Calu3 (cell line): ENCODE results near the gene GPC2. TPM values are rescaled to one million over a fixed set of nuclear protein-coding genes. Genes with fewer than 3 reads are reported as not detected.

Experiments
- BruUV-seq: library from RNA; stranded (reverse); fragments of 400-500 nt; replicated peaks from 2 replicates; lab custom pipeline; 2021; lab: Mats Ljungman, UMichigan
- CTCF ChIA-PET: fragments of 300-600 bp; sonication (Branson Sonifier 250); formaldehyde crosslinking; loops from one replicate; lab custom pipeline; 2022; ENCODE audit warnings: antibody characterized with exemption; lab: Charles Lee
- DNase-seq: peaks from one replicate; pipeline ENCODE4 v3.0.0; 2022
- H3K27ac Mint-ChIP-seq: one replicate; pipeline ENCODE4 v1.8.0; 2022; ENCODE audit warnings: mixed read lengths; ENCODE audit not compliant: unreplicated experiment
- H3K27me3 Mint-ChIP-seq: one replicate; pipeline ENCODE4 v1.8.0; 2022; ENCODE audit warnings: mixed read lengths; ENCODE audit not compliant: unreplicated experiment
- H3K36me3 Mint-ChIP-seq: one replicate; pipeline ENCODE4 v1.8.0; 2022; ENCODE audit warnings: mild to moderate bottlenecking, moderate library complexity, mixed read lengths; ENCODE audit not compliant: insufficient read depth, unreplicated experiment
- H3K4me1 Mint-ChIP-seq: one replicate; pipeline ENCODE4 v1.8.0; 2022; ENCODE audit warnings: mild to moderate bottlenecking, low read depth, mixed read lengths; ENCODE audit not compliant: unreplicated experiment
- H3K4me3 Mint-ChIP-seq: one replicate; pipeline ENCODE4 v1.8.0; 2022; ENCODE audit warnings: mild to moderate bottlenecking, low read depth, moderate library complexity, mixed read lengths; ENCODE audit not compliant: unreplicated experiment
- H3K9me3 Mint-ChIP-seq: one replicate; pipeline ENCODE4 v1.8.0; 2022; ENCODE audit warnings: low read depth, mixed read lengths; ENCODE audit not compliant: unreplicated experiment
- CTCF ChIP-seq: fragments of 200-600 bp; IDR thresholded peaks from one replicate; pipeline ENCODE4 v1.8.0; 2022; ENCODE audit warnings: antibody characterized with exemption; ENCODE audit not compliant: unreplicated experiment
- intact Hi-C: fragments of 100-400 bp; cut with micrococcal nuclease; formaldehyde crosslinking; loops from one replicate; pipeline ENCODE4 v1.10.0; 2022; ENCODE audit not compliant: unreplicated experiment
- total RNA-seq: library from RNA; stranded (reverse); gene quantifications from 2 replicates; pipeline ENCODE4 v1.2.3, GENCODE V29; 2022

GPC2 gene
- total RNA-seq, 1 experiment from 2014 or later = 3.2 TPM

DNA sequence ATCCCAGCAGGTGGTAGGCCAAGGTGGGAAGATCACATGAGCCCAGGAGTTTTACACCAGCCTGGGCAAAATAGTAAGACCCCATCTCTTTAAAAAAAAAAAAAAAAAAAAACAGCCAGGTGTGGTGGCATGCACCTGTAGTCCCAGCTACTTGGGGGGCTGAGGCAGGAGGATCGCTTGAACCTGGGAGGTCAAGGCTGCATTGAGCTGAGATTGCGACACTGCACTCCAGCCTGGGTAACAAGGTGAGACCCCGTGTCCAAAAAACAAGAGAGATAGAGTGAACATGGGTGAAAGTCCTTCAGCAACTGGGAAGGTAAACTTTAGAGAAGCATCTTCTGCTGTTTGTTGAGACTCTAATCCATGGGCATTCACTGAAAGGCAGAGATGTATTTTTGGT is 34.7 kb downstream of the GPC2 start:
- intact Hi-C loops = no loop called here
- Mint-ChIP-seq H3K4me1 (peaks cover 7% of the 10 kb centered on the region), H3K27ac (no peak overlapping the region), H3K4me3 (no peak overlapping the region), H3K27me3 (no peaks in the 10 kb centered on the region), H3K36me3 (peaks cover under 1% of the 10 kb centered on the region), H3K9me3 (no peaks in the 10 kb centered on the region)
- no peak for TF ChIP-seq CTCF
- BruUV-seq = no TSS peak
- CTCF ChIA-PET = interaction anchor here (0.7 kb wide), 1 partner anchor 29 kb away, joined by 3 read pairs; no protein-coding TSS in a partner anchor
- DNase-seq = no peak

DNA sequence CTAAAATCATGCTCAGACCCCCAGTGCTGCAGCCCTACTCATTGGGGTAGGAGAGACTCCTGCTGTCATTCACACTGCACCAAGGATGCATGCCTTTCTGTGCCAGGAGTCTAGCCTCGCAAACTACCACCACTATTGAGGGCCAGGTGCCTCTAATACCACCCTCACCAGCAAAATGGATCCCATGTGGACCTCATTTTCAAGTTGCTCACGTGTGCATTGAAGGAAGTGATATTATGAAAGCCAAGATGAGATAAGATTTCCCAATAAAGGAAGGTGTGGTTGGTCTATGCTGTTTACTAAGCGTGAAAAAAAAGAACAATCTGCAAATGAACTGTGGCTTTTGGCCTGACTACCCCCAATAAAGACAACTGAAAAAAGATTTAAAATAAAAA is 35.6 kb downstream of the GPC2 start:
- no peak for DNase-seq
- Mint-ChIP-seq H3K9me3 (no peaks in the 10 kb centered on the region), H3K36me3 (no peaks in the 10 kb centered on the region), H3K27ac (no peak overlapping the region), H3K4me1 (peaks cover 7% of the 10 kb centered on the region), H3K4me3 (no peak overlapping the region), H3K27me3 (no peaks in the 10 kb centered on the region)
- BruUV-seq = no TSS peak
- CTCF ChIA-PET = interaction anchor here (0.5 kb wide), 1 partner anchor 41 kb away, joined by 3 read pairs; no protein-coding TSS in a partner anchor
- TF ChIP-seq CTCF = no peak
- intact Hi-C loops = no loop called here

DNA sequence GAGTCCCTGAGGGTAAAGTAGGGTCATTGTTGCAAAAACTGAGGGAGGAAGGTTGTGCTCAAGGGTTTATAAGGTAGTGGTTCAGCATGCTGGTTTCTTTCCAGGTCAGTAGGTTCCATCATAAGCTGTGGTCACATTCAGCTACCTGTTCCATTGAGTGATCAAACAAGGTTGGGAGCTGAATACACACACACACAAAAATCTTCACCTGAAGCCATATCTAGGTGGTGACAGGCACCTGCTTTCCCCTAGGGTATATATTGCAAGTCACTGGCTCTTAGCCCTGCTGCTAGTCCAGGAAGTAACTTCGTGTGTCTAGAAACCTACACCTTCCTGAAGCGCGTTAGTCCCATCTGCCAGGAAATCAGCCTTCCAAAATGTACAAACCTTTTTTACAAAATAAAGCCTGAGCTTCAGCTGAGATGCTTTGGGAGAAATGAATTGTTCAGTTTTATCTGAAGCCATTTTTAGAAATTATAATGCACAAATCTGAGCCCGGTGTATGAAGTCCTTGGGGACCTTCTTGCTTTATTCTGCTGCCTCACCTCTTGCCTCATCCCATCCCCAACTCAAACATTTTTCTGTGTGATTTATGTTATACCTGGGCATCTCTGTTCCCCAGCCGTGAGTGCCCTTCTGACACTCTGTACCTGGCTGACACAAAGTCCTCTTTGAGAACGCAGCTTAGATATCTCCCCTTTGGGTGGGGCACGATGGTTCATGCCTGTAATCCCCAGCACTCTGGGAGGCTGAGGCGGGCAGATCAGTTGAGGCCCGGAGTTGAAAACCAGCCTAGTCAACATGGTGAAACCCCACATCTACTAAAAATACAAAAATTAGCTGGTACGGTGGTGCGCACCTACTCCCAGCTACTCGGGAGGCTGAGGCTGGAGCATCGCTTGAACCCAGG is 39.1 kb downstream of the GPC2 start:
- Mint-ChIP-seq H3K4me3 (no peak overlapping the region), H3K27me3 (no peaks in the 10 kb centered on the region), H3K27ac (no peak overlapping the region), H3K4me1 (peaks cover 7% of the 10 kb centered on the region), H3K9me3 (no peaks in the 10 kb centered on the region), H3K36me3 (no peaks in the 10 kb centered on the region)
- CTCF ChIA-PET = interaction anchor here (0.6 kb wide), 1 partner anchor 628 kb away, joined by 4 read pairs; no protein-coding TSS in a partner anchor
- DNase-seq = no peak
- intact Hi-C loops = no loop called here
- TF ChIP-seq CTCF = no peak
- no TSS peak for BruUV-seq

GRCh38 chr7:100132697-100133151 is 44.5 kb downstream of the GPC2 start:
- BruUV-seq = no TSS peak
- no peaks in the 10 kb centered on the region for H3K27me3 Mint-ChIP-seq
- intact Hi-C loops = loop anchor here (5.0 kb wide), 1 partner anchor 80 kb away; no protein-coding TSS in a partner anchor
- CTCF ChIA-PET = interaction anchor here (0.8 to 1.5 kb wide), 3 partner anchors 16 to 86 kb away, joined by 4 to 8 read pairs (median 6); partner anchors contain the start of gene LAMTOR4
- H3K9me3 Mint-ChIP-seq = no peaks in the 10 kb centered on the region
- peaks cover 13% of the 10 kb centered on the region for H3K4me1 Mint-ChIP-seq
- H3K27ac Mint-ChIP-seq = no peak overlapping the region
- H3K36me3 Mint-ChIP-seq = peaks cover 7% of the 10 kb centered on the region
- DNase-seq = peak; percentile 72
- TF ChIP-seq CTCF = peak; percentile 70
- H3K4me3 Mint-ChIP-seq = no peak overlapping the region
